ENCODE results near the gene CES1.
"Not testable (repeated sequence)": the region's sequence is repeated elsewhere in the genome, so short reads cannot be mapped to it uniquely, and the experiment has no call there.

GRCh38 chr16:55753145-55753631 lies 79.7 kb downstream of the CES1 start:
- not testable (repeated sequence) for TF ChIP-seq POLR2A, CTCF (IDR thresholded peaks at IDR 0.05)

Data from thyroid gland (tissue), 4 donors.